ENCODE data around the gene POM121L12. TPM values are rescaled to one million over a fixed set of nuclear protein-coding genes. Genes with fewer than 3 reads are reported as not detected.

The POM121L12 gene
- total and polyA plus RNA-seq, 5 experiments from 2014 or later = not detected

- no peaks in the 10 kb centered on the region for H3K27me3 Mint-ChIP-seq
- ATAC-seq (no peak), DNase-seq (no peak)
- no peak overlapping the region for H3K27ac Mint-ChIP-seq
- H3K9me3 Mint-ChIP-seq = peaks cover 12 to 49% (median 25%) of the 10 kb centered on the region in 9 donors
- H3K4me3 Mint-ChIP-seq = no peak overlapping the region
- peaks cover 0 to 14% (median 0%) of the 10 kb centered on the region in 3 donors for H3K36me3 Mint-ChIP-seq
- H3K4me1 Mint-ChIP-seq = peaks cover 0 to 2% (median 0%) of the 10 kb centered on the region in 4 donors
- POLR2A ChIA-PET = no interaction called here
Observed at GRCh38 chr7:53059591-53059990, 24.2 kb downstream of the POM121L12 start.

- DNase-seq (no peak), ATAC-seq (no peak)
- H3K4me1 Mint-ChIP-seq = peaks cover 0 to 2% (median 0%) of the 10 kb centered on the region in 4 donors
- POLR2A ChIA-PET = no interaction called here
- H3K27me3 Mint-ChIP-seq = no peaks in the 10 kb centered on the region
- H3K4me3 Mint-ChIP-seq = no peak overlapping the region
- no peak overlapping the region for H3K27ac Mint-ChIP-seq
- H3K36me3 Mint-ChIP-seq = peaks cover 0 to 14% (median 0%) of the 10 kb centered on the region in 3 donors
- peaks cover 12 to 49% (median 24%) of the 10 kb centered on the region in 9 donors for H3K9me3 Mint-ChIP-seq
Observed at GRCh38 chr7:53060066-53060465, 24.6 kb downstream of the POM121L12 start.

- Mint-ChIP-seq H3K4me1 (peaks cover 0 to 2% (median 0%) of the 10 kb centered on the region in 4 donors), H3K36me3 (peaks cover 0 to 6% (median 0%) of the 10 kb centered on the region in 3 donors), H3K27me3 (no peaks in the 10 kb centered on the region), H3K9me3 (peaks cover 11 to 42% (median 19%) of the 10 kb centered on the region in 9 donors), H3K4me3 (no peak overlapping the region), H3K27ac (no peak overlapping the region)
- POLR2A ChIA-PET = no interaction called here
- ATAC-seq = no peak
- no peak for DNase-seq
Observed at GRCh38 chr7:53062796-53063195, 27.4 kb downstream of the POM121L12 start.

- no peak overlapping the region for H3K4me3 Mint-ChIP-seq
- ATAC-seq (no peak), DNase-seq (no peak)
- H3K9me3 Mint-ChIP-seq = peaks cover 0 to 26% (median 5%) of the 10 kb centered on the region in 9 donors
- H3K4me1 Mint-ChIP-seq = no peaks in the 10 kb centered on the region
- H3K36me3 Mint-ChIP-seq = no peaks in the 10 kb centered on the region
- no peak overlapping the region for H3K27ac Mint-ChIP-seq
- no peaks in the 10 kb centered on the region for H3K27me3 Mint-ChIP-seq
- POLR2A ChIA-PET = no interaction called here
Observed at GRCh38 chr7:53068673-53069072, 33.2 kb downstream of the POM121L12 start.

- ATAC-seq = no peak
- DNase-seq = no peak
- H3K9me3 Mint-ChIP-seq = peaks cover 2 to 26% (median 9%) of the 10 kb centered on the region in 9 donors
- H3K36me3 Mint-ChIP-seq = no peaks in the 10 kb centered on the region
- no peaks in the 10 kb centered on the region for H3K4me1 Mint-ChIP-seq
- POLR2A ChIA-PET = no interaction called here
- H3K27me3 Mint-ChIP-seq = no peaks in the 10 kb centered on the region
- H3K27ac Mint-ChIP-seq = no peak overlapping the region
- no peak overlapping the region for H3K4me3 Mint-ChIP-seq
Observed at GRCh38 chr7:53070883-53071282, 35.5 kb downstream of the POM121L12 start.
